Measurements from ENCODE around the gene ZNF593OS.

GRCh38 chr1:26190373-26190987, 18.8 kb upstream of the ZNF593OS start, which contains the start of gene CATSPER4:
- TF ChIP-seq CTCF (IDR thresholded peaks at IDR 0.05) (no peak), POLR2A (IDR thresholded peaks at IDR 0.05; ENCODE audit: low read depth) (no peak)

Data from esophagus muscularis mucosa (tissue), 3 donors.